PC-9 (cell line): ENCODE results near the gene UGT1A1.

Experiments
- CTCF ChIP-seq: fragments of 200-600 bp; sonication (generic); conservative IDR thresholded peaks from 2 replicates; pipeline ENCODE4 v1.6.1; 2017; ENCODE audit warnings: mixed run types, antibody characterized with exemption, mild to moderate bottlenecking, moderate library complexity
- EZH2 ChIP-seq: fragments of 200-600 bp; sonication (generic); IDR thresholded peaks from 2 replicates; pipeline ENCODE4 v1.8.0; 2017; ENCODE audit warnings: antibody characterized with exemption, low read depth

- TF ChIP-seq CTCF = no peak
- TF ChIP-seq EZH2 = no peak
Observed at GRCh38 chr2:233791883-233792329, 31.8 kb downstream of the UGT1A1 start.
